GM03348 (cell line): ENCODE data around the gene KAZN.

Experiments
- DNase-seq: peaks from one replicate; pipeline ENCODE4 v3.0.0; 2012; ENCODE audit warnings: low spot score

Gene KAZN

GRCh38 chr1:14590411-14591180 lies 7.9 kb upstream of the KAZN start:
- no peak for DNase-seq

DNA sequence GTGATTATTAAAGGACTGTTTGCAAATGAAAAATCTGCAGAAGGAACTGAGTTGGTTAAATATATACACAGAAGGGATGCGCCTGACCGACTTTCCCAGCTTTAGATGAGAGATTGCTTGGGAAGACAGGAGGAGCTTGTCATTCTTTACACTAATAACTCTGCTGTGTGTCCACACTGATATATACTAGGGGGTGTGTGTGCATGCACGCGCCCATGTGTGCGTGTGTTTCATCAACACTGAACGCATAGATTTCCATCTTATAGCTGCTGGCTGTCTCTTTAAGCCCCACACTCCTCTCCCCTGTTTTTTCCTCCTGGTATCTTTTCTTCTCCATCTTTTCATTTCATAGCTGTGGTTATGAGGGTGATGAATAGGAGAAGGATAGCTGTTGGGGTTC lies 6.9 kb upstream of the KAZN start:
- DNase-seq = no peak

DNA sequence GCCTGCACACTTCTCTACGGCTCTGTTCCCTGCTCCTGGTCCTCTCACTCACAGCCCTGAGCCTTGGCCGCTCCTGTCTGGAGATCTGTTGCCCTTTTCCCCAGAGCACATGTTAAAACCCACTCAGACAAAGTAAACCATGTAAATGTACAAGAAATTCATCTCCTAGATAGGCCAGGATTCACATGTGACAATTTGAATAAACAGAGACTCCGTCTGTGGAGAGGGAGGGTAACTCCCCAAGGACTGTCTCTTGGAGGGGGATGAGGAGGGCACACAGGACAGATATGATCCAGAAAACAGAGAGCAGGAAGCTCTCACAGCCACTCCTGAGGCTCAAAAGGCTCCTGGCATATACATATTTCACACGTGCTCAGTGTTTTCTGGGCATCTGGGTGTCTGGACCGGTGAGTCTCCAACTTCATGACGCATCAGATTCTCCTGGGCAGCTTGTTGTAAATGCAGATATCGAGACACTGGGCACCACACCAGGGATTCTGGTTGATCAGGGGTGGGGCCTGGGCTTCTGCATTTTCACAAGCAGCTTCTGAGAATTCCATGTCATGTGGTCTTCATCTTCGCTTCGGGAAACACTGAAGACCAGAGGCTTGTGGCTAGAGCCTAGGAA lies 6.4 kb upstream of the KAZN start:
- no peak for DNase-seq

- DNase-seq = no peak
Measured at GRCh38 chr1:14593302-14593701, 5.2 kb upstream of the KAZN start.

DNA sequence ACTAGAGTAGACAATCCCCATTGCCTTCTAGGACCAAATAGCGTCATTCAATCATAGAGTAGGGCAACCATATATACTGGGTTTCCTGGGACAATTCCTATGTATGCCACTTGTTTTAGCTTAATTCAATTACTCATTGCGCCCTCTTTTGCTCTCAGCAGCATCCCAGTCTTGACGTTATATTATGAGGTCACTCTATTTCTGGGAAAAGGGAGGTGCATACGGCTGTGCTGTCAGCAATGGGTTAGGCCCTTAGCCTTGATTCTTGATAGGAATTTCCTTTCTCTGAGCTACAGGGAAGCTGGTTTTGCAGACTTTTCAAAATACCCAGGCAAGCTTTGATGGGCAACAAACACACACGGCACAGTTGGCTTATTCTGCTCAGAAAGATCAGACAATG lies 4.4 kb upstream of the KAZN start:
- no peak for DNase-seq

DNA sequence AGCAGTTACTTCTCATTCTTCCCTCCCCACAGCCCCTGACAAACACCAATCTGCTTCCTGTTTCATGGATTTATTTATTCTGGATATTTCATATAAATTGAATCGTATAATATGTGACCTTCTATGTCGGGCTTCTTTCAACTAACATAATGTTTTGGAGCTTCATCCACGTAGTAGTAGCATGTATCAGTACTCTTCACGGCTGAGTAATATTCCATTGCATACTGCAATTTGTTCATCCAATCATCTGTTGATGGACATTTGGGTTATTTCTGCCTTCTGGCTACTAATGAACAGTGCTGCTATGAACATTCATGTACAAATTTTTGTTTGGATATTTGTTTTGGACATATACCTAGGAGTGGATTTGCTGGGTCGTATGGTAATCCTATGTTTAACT lies 1.9 kb upstream of the KAZN start:
- DNase-seq = no peak

- DNase-seq = no peak
Measured at GRCh38 chr1:14597343-14598006, 1.0 kb upstream of the KAZN start.

- DNase-seq = peak; percentile 17
Measured at GRCh38 chr1:14598007-14598497, 433 bp upstream of the KAZN start.

- DNase-seq = peak; percentile 30
Measured at GRCh38 chr1:14599183-14599791, 802 bp downstream of the KAZN start.

- no peak for DNase-seq
Measured at GRCh38 chr1:14599800-14600199, 1.3 kb downstream of the KAZN start.

DNA sequence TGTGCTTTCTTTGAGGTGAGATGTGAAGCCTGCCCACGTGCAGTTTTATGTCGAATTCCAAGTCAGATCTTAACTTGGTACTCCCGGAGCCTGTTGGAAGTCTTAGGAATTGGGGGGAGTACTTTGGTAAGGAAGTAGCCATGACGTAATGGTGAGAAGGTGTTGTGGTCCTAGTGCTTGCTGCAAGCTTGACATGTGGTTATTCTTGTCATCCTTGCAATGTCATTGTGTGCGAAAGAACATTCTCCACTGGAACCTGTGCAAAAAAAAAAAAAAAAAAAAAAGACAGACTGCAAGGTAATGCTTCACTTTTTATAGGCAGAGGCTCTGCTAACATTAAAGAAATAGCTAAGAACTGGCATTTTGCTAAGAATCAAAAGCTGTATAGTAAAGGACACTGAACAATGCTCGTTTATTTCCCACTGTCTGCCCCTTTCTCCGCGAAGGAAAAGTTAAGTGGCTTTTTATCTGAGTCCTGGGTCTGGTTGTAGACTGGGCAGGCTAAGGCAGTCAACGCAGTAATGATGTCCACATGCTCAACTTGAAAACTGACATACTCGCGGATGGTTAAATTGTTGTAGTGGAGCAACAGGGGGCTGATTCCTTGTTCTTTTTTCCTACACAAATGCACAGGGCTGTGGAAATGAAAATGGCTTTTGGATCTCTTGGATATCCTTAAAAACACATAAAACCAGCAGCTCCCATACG lies 2.1 kb downstream of the KAZN start:
- no peak for DNase-seq

- peak; percentile 22 for DNase-seq
Measured at GRCh38 chr1:14602136-14602535, 3.7 kb downstream of the KAZN start.

DNA sequence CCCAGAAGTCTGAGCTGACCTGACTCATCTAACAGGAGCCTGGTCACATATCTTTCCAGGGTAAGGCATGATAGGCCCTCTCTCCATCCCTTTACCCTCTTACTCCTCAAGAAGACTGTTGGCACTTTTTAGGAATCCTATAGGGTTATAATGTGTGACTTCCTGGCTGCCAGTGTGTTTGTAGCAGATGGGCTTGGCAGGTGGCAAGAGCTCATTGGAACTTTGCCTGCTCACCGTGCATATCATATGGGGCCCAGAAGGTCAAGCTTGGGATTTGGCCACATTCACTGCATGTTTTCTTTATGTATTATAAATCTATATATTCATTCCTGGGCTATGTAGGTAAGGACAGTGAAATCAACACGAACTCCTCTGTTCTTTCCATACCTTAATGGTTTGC lies 5.2 kb downstream of the KAZN start:
- no peak for DNase-seq

GRCh38 chr1:14604414-14604813 lies 5.9 kb downstream of the KAZN start:
- no peak for DNase-seq

DNA sequence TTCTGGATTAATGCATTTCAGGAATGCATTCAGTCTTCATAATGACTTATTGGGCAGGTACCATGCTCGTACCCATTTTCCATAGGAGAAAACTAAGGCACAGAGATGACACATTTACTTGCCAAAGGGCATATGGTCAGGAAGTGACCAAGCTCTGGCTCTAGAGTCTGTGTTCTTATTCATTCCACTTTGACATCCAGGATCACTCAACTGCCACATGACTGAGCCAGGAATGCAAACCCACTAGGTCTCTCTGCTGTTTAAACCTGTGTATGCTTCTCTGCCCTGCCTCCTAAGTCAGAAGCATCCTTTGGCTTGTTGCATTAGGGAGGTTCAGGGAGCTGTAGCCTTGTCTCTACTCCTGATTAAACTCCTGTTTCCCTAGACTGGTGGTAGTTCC lies 7.5 kb downstream of the KAZN start:
- DNase-seq = no peak

GRCh38 chr1:14606632-14607031 lies 8.1 kb downstream of the KAZN start:
- DNase-seq = no peak

DNA sequence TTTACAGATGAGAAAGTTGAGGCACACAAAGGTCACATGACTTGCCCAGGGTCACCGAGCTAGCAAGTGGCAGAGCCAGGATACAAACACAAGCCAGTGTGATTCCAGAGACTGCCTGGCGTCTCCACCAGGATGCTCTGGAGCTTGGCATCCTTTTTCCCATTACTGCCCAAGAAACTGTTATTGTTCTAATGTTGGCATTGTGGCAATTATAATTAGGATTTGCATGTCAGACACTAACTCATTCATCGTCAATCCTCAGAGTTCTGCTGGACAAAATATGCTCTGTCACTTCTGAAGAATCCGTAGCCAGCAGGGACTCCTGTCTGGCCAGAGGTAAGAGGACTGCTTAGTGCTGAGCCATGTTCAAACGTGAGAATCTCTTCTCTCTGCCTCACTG lies 8.8 kb downstream of the KAZN start:
- DNase-seq = no peak

GRCh38 chr1:14608308-14608707 lies 9.8 kb downstream of the KAZN start:
- DNase-seq = no peak

- DNase-seq = no peak
Measured at GRCh38 chr1:14610761-14611160, 12.3 kb downstream of the KAZN start.

DNA sequence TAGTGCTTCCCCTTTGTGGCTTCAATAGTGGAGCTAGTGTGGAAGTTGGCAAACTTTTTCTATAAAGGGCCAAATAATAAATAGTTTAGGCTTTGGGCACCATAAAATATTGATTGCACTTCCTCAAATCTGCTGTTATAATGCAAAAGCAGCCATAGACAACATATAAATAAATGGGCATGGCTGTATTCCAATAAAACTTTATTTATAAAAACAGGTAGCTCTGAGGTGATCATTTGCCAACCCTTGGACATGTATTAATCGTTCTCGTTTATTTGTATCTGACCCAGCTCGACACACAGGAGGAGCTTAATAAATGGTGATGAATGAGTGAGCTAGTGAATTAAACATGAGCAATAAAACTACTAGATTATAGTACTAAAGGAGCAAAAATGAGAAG lies 13.3 kb downstream of the KAZN start:
- no peak for DNase-seq

DNA sequence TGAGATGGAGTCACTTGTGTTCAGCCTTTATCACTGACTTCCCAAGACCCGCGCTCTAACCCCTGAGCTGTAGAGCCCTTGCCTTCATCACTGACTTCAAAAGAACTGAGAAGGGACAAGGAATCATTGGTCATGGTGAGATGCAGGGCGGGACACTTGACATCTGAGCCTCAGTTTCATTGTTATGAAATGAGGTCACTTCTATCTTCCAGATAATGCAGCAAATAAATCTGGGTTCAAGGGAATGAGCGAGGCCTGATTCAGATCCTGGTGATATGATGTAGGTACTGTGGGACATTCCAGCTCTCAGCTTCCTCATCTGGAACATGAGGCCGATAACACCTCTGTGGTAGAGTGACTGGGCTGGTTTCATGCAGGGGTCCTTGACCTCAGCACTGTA lies 13.8 kb downstream of the KAZN start:
- DNase-seq = no peak

GRCh38 chr1:14613926-14614325 lies 15.4 kb downstream of the KAZN start:
- no peak for DNase-seq
